ENCODE measurements around the gene HAND2. TPM values are rescaled to one million over a fixed set of nuclear protein-coding genes. Genes with fewer than 3 reads are reported as not detected.

The HAND2 gene
- total and polyA plus RNA-seq, 2 of the 8 experiments (the other 6 are each of a cell fraction or from before 2014, with no cell fraction given), result 0.05 TPM; not detected in 1

GRCh38 chr4:173503330-173504180 lies 26.5 kb downstream of the HAND2 start:
- Histone ChIP-seq H3K9me3 (ENCODE audit: insufficient read depth in 2 of 2, low read depth in 1 of 2, low read length in 1 of 2) (no peaks in the 10 kb centered on the region), H3K36me3 (ENCODE audit: control insufficient read depth in 2 of 4, insufficient read depth in 4 of 4, low read length in 3 of 4) (no peaks in the 10 kb centered on the region), H3K4me1 (replicated peaks in 1 of 4; ENCODE audit: control insufficient read depth in 3 of 4, insufficient read depth in 4 of 4, low read length in 3 of 4) (peaks cover 12 to 30% (median 18%) of the 10 kb centered on the region in 4 experiments), H2BK15ac (ENCODE audit: low read length) (no peak overlapping the region), H3K27me3 (replicated peaks in 1 of 4; ENCODE audit: control insufficient read depth in 3 of 4, extremely low read depth in 1 of 4, insufficient read depth in 3 of 4, low read length in 3 of 4) (peaks cover 76 to 96% (median 93%) of the 10 kb centered on the region in 4 experiments), H3K4ac (replicated peaks; ENCODE audit: insufficient read length, low read depth, low read length) (no peak overlapping the region), H4K8ac (ENCODE audit: extremely low read depth, insufficient read depth, low read length) (no peak overlapping the region), H4K20me1 (replicated peaks in 1 of 2; ENCODE audit: control insufficient read depth in 1 of 2, insufficient read depth in 2 of 2, low read length in 2 of 2) (peaks cover 5 to 13% of the 10 kb centered on the region in 2 experiments), H3K27ac (ENCODE audit: low read depth, low read length) (no peak overlapping the region), H4K91ac (replicated peaks; ENCODE audit: insufficient read length, low read length) (no peak overlapping the region), H2BK120ac (replicated peaks; ENCODE audit: low read depth, low read length) (no peak overlapping the region), H3K18ac (ENCODE audit: extremely low read depth, low read length) (no peak overlapping the region), H3K79me1 (ENCODE audit: low read depth, low read length) (no peaks in the 10 kb centered on the region), H3K4me3 (ENCODE audit: extremely low read depth in 1 of 4, insufficient read depth in 2 of 4, low read depth in 3 of 4, low read length in 4 of 4) (no peak overlapping the region), H3K23ac (ENCODE audit: insufficient read length) (no peak overlapping the region), H3K4me2 (ENCODE audit: insufficient read depth in 1 of 2, low read depth in 2 of 2, low read length in 2 of 2) (no peak overlapping the region; a peak in 2 of 4 replicates), H3K14ac (ENCODE audit: insufficient read length) (no peak overlapping the region), H3K23me2 (ENCODE audit: low read depth, low read length) (peaks cover 2% of the 10 kb centered on the region), H2BK20ac (ENCODE audit: low read length) (no peak overlapping the region), H2AK5ac (ENCODE audit: low read depth, low read length) (no peak overlapping the region), H2AFZ (ENCODE audit: low read length) (no peak overlapping the region), H3K56ac (replicated peaks; ENCODE audit: insufficient read length, low read depth, low read length) (no peak overlapping the region), H2BK5ac (ENCODE audit: low read depth, low read length) (no peak overlapping the region), H3K79me2 (ENCODE audit: control insufficient read depth in 1 of 2, insufficient read depth in 2 of 2, low read length in 2 of 2) (no peaks in the 10 kb centered on the region), H3K9ac (replicated peaks in 1 of 4; ENCODE audit: extremely low read depth in 1 of 4, low read depth in 3 of 4, low read length in 3 of 4) (no peak overlapping the region), H2BK12ac (ENCODE audit: low read depth, low read length) (peak overlapping the region; percentile 87; the same call in 1 of the 2 replicates), H4K5ac (ENCODE audit: insufficient read length, low read depth, low read length) (no peak overlapping the region)
- 32% methylated on average over 13 of the region's 13 CpGs; no CpG with 5 or more reads in 1 of the 2 experiments for WGBS, 2 experiments (ENCODE audit: extremely low coverage in 1 of 2, insufficient coverage in 1 of 2, insufficient read length in 1 of 2, insufficient replicate concordance in 2 of 2, low coverage in 1 of 2, low lambda C conversion rate in 2 of 2, missing lambda C conversion rate in 1 of 2)
- FAIRE-seq (no peak), DNase-seq (ENCODE audit: low read depth in 1 of 2, low spot score in 2 of 2) (no peak)
- CTCF ChIA-PET (ENCODE audit: partially characterized antibody), result interaction anchor here (0.8 to 5.9 kb wide), 19 partner anchors 9 to 708 kb away, joined by 3 to 39 read pairs (median 7); partner anchors contain the start of gene HAND2
- POLR2A ChIA-PET (ENCODE audit: partially characterized antibody), result interaction anchor here (1.1 to 3.0 kb wide), 3 partner anchors 9 to 35 kb away, joined by 3 to 10 read pairs (median 4); no protein-coding TSS in a partner anchor
- TF ChIP-seq CBX8 (IDR thresholded peaks at IDR 0.05; ENCODE audit: borderline replicate concordance, low read depth, low read length) (0 out of 2 replicates have a peak, but pooled peaks have one; percentile 48), SUZ12 (IDR thresholded peaks at IDR 0.05; ENCODE audit: low read length) (peak; percentile 71; the same call in 1 of the 2 replicates), TCF12 (IDR thresholded peaks at IDR 0.05; ENCODE audit: low read depth, low read length) (peak; percentile 94), RXRA (IDR thresholded peaks at IDR 0.05; ENCODE audit: insufficient read depth, low read depth, low read length) (no peak), EP300 (IDR thresholded peaks at IDR 0.05; ENCODE audit: borderline replicate concordance in 1 of 2, low read depth in 2 of 2, low read length in 2 of 2) (no peak), BRCA1 (IDR thresholded peaks at IDR 0.05; ENCODE audit: low read depth, low read length) (no peak)
